Pancreas (tissue), 10 donors: ENCODE results near the gene FN3K. TPM values are rescaled to one million over a fixed set of nuclear protein-coding genes. Genes with fewer than 3 reads are reported as not detected.
A peak's percentile ranks its signal among the peaks of the same experiment; 100 is the strongest.
"Not testable (repeated sequence)": the region's sequence is repeated elsewhere in the genome, so short reads cannot be mapped to it uniquely, and the experiment has no call there.

Experiments
- ATAC-seq, 4 donors: fragments of 200-7000 bp; cut with Tn5 transposase; one replicate each; pipeline versions ENCODE4 v1.8.0 to v1.9.1; 2020; ENCODE audit warnings: mild to moderate bottlenecking in 4 of 4, moderate library complexity in 4 of 4
- DNase-seq, 6 donors: peaks; one replicate each; pipeline ENCODE4 v3.0.0-alpha.2; 2020
- FAIRE-seq: peaks from 2 replicates; lab custom pipeline; 2012; peaks lifted over from hg19 to GRCh38; lab: Jason Lieb, UNC
- H3K27ac ChIP-seq, 4 donors: fragments of 200-600 bp; sonication (generic); 1 replicate in 3 of 4; 2 replicates in 1 of 4; pipeline versions ENCODE4 v1.5.0 to v1.8.0; 2020
- H3K27me3 ChIP-seq, 4 donors: fragments of 200-600 bp; one replicate each; pipeline ENCODE4 v1.8.0; 2021
- H3K36me3 ChIP-seq, 3 donors: fragments of 200-600 bp; sonication (generic) in 1 of 3; one replicate each; pipeline versions ENCODE4 v1.5.0 to v1.8.0; 2020 to 2021
- H3K4me1 ChIP-seq, 3 donors: fragments of 200-600 bp; one replicate each; pipeline ENCODE4 v1.8.0; 2021
- H3K4me3 ChIP-seq, 4 donors: fragments of 200-600 bp; sonication (generic) in 2 of 4; one replicate each; pipeline versions ENCODE4 v1.5.0 to v1.8.0; 2020 to 2021
- H3K9me3 ChIP-seq, 4 donors: fragments of 200-600 bp; one replicate each; pipeline ENCODE4 v1.8.0; 2021
- WGBS, 2 donors: extraction: QIAGEN DNeasy Blood & Tissue Kit; methylation state at CpG; one replicate each; pipeline ENCODE4 v1.1.7; 2013; 5-methylcytosine and 5-hydroxymethylcytosine counted together
- intact Hi-C, 3 donors: fragments of 100-400 bp; cut with DNase I; formaldehyde crosslinking; loops; one replicate each; pipeline versions ENCODE4 v1.11.1 to v1.14.2; 2022
- polyA plus RNA-seq, 2 donors: library from polyadenylated mRNA; stranded (reverse); fragments of 200-250 nt; gene quantifications; one replicate each; pipeline ENCODE4 v1.2.3, GENCODE V29; 2013
- total RNA-seq, 6 donors: library from RNA; stranded (reverse); fragmentation: NEBNext Ultra II Directional in 4 of 6; extraction: Animal tissue kit (Norgen Biotek cat#: 25700) in 4 of 6; gene quantifications; one replicate each; pipeline versions ENCODE4 v1.2.1 to v1.2.4, GENCODE V29; 2021 to 2023
- TF ChIP-seq, protein P1 (sequence below), 4 donors: fragments of 200-600 bp; sonication (generic) in 3 of 4; IDR thresholded peaks; one replicate each; pipeline versions ENCODE4 v1.5.0 to v1.8.0; 2021; ENCODE audit warnings: antibody characterized with exemption in 4 of 4
- donor health status: healthy with polysubstance abuse.
- donor health status: DM: no; HTN: no; CAD: no; lungs with moderate emphysema.
- donor health status: DM: no; HTN: no; CAD: no.
- donor health status: control.
- donor health status: control.
- donor health status: Bipolar disorder and iron deficiency.
- donor health status: DM: yes; HTN: yes; CAD: no.
- donor health status: DM: no; HTN: no; CAD: no.
- donor health status: DM: no; HTN: no; CAD: no.
- donor health status: DM: yes; HTN: yes; CAD: no.

Gene FN3K
- total and polyA plus RNA-seq, 8 donors, result 13.2 to 24.3 (median 19.0) TPM

DNA sequence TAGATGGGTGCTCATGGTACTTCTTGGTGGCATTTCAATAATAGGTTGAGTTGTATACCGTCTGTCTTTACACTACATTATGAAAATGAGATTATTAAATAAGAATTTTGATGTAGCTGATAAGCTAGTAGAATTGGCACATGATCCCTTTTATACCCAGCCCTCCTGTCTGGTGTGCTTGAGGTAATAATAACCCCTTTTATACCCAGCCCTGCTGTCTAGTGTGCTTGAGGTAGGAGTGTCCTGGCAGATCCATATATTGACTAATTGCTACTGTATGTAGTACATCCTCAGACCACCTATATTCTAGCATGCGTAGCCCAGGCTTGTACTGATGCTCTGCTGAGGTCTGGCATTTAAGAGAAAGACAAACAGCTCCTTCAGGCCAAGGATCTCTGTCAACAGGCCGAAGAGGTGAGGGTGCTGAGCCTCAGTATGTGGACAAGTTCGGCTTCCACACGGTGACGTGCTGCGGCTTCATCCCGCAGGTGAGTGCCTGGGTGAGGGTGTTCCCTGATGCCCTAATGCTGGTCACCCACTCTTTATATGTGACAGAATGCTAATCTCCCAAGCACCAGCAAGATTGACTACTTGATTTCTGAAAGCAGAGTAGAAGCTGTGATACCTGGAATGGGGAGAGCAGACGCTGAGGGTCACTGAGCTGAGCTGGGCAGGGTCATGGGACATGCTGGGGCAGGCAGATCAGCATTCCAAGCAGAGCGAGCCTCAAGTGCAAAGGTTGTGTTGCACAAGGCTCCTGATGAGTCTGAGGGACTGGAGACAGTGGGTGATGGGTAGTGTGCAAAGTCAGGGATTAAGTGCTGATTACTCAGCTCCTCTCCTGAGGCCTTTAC is 5.7 kb downstream of the FN3K start:
- Histone ChIP-seq H3K27me3 (no peaks in the 10 kb centered on the region), H3K4me1 (peaks cover 0 to 7% (median 5%) of the 10 kb centered on the region in 3 donors), H3K4me3 (no peak overlapping the region), H3K9me3 (no peaks in the 10 kb centered on the region), H3K36me3 (peaks cover 0 to 19% (median 16%) of the 10 kb centered on the region in 3 donors), H3K27ac (no peak overlapping the region)
- TF ChIP-seq, protein P1, sequence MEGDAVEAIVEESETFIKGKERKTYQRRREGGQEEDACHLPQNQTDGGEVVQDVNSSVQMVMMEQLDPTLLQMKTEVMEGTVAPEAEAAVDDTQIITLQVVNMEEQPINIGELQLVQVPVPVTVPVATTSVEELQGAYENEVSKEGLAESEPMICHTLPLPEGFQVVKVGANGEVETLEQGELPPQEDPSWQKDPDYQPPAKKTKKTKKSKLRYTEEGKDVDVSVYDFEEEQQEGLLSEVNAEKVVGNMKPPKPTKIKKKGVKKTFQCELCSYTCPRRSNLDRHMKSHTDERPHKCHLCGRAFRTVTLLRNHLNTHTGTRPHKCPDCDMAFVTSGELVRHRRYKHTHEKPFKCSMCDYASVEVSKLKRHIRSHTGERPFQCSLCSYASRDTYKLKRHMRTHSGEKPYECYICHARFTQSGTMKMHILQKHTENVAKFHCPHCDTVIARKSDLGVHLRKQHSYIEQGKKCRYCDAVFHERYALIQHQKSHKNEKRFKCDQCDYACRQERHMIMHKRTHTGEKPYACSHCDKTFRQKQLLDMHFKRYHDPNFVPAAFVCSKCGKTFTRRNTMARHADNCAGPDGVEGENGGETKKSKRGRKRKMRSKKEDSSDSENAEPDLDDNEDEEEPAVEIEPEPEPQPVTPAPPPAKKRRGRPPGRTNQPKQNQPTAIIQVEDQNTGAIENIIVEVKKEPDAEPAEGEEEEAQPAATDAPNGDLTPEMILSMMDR (IDR thresholded peaks at IDR 0.05), result no peak
- FAIRE-seq (no peak), ATAC-seq (no peak), DNase-seq (no peak)
- intact Hi-C loops, result no loop called here
- 98 to 99% methylated on average over 10 of the region's 10 CpGs for WGBS, 2 donors

DNA sequence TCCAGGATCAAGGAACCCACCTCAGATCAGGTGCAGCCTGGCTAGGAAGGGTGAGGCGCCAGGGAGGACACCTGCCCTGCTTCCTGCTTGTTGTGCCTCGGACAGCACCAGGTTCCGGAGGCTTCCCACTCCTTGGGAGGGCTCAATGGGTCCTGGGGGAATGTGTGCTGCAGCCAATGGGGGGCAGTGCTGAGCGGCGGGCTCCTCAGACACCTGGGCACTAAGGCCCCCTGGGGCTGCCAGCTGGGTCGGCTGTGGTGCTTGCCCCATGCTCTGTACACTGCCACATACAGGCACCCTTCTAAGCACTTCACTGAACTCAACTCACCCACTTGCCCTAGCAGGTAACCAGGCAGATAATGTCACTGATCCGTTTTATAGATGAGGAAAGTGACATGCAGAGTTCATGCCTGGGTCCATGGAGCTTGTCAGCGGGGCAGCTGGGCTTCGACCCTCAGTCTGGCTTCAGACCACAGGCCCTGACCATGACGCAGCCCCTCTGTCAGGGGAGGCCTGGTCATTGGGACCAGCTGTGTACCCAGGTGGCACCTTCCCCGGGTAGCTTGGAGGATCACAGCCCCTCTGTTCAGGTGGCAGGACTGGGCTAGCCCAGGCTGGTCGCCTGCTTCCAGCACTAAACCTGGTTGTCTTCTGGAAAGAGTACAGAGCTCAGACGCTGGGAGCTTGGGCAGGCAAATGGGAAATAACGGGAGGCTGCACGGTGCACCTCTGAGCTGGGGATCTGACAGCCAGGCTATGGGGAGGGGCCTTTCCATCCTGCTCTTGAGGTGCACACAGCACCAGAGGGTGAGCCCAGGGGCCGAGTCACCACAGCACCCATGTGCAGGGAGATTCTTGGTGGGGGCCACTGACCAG is 8.2 kb downstream of the FN3K start:
- TF ChIP-seq, protein P1 (IDR thresholded peaks at IDR 0.05), result no peak
- FAIRE-seq, result no peak
- Histone ChIP-seq H3K36me3 (peaks cover 0 to 19% (median 16%) of the 10 kb centered on the region in 3 donors), H3K4me3 (no peak overlapping the region), H3K27me3 (no peaks in the 10 kb centered on the region), H3K4me1 (no peaks in the 10 kb centered on the region), H3K27ac (no peak overlapping the region), H3K9me3 (no peaks in the 10 kb centered on the region)
- peak in 1 of 4 donors; percentile 7 for ATAC-seq
- WGBS, 2 donors, result 91 to 96% methylated on average over 16 of the region's 16 CpGs
- peak in 1 of 6 donors; percentile 57 for DNase-seq
- intact Hi-C loops, result no loop called here

- H3K4me1 ChIP-seq, intact Hi-C loops, H3K27me3 ChIP-seq, FAIRE-seq, H3K27ac ChIP-seq, ATAC-seq, H3K4me3 ChIP-seq, H3K9me3 ChIP-seq, DNase-seq: not testable (repeated sequence)
- peaks cover 0 to 19% (median 16%) of the 10 kb centered on the region in 3 donors for H3K36me3 ChIP-seq
- WGBS, 2 donors, result 79 to 82% methylated on average over 7 of the region's 7 CpGs
These were observed 9.3 kb downstream of the FN3K start for GRCh38 chr17:82744736-82745135.

DNA sequence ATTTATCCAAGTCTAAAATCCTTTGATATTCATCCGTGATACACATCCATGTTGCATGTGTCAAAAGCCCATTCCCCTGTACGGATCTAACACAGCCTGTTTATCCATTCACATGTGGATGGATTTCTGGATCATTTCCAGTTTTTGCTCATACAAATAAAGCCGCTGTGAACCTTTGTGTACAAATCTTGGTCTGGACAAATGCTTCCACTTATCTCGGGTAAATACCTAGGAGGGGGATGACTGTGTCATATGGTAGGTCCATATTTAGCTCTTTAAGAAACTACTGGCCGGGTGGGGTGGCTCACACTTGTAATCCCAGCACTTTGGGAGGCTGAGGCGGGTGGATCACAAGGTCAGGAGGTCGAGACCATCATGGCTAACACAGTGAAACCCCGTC is 10.1 kb downstream of the FN3K start:
- WGBS, 2 donors, result 61 to 67% methylated on average over 8 of the region's 8 CpGs
- H3K4me3 ChIP-seq, result no peak overlapping the region
- FAIRE-seq (no peak), DNase-seq (no peak), ATAC-seq (no peak)
- no peaks in the 10 kb centered on the region for H3K4me1 ChIP-seq
- TF ChIP-seq, protein P1 (IDR thresholded peaks at IDR 0.05), result no peak
- no peaks in the 10 kb centered on the region for H3K9me3 ChIP-seq
- H3K27me3 ChIP-seq, result no peaks in the 10 kb centered on the region
- no peak overlapping the region for H3K27ac ChIP-seq
- intact Hi-C loops, result no loop called here
- peaks cover 0 to 15% (median 13%) of the 10 kb centered on the region in 3 donors for H3K36me3 ChIP-seq

DNA sequence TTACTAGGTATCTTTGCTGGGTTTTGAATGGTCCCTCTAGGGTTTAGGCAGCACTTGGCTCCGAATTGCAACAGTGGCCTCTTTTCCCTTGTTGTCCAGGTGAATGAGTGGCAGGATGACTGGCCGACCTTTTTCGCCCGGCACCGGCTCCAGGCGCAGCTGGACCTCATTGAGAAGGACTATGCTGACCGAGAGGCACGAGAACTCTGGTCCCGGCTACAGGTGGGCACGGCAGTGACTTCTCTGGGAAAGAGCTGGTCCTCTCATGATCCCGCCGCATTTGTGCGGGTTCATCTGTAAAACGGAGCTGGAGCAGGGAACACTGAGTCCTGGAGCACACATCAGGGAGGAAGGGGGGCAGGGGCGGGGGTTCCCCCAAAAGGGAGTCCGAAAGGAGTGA is 13.3 kb downstream of the FN3K start:
- ATAC-seq (no peak), FAIRE-seq (no peak), DNase-seq (peak in 1 of 6 donors; percentile 55)
- Histone ChIP-seq H3K4me3 (no peak overlapping the region), H3K4me1 (peaks cover 0 to 5% (median 4%) of the 10 kb centered on the region in 3 donors), H3K27me3 (no peaks in the 10 kb centered on the region), H3K9me3 (no peaks in the 10 kb centered on the region), H3K27ac (no peak overlapping the region), H3K36me3 (no peaks in the 10 kb centered on the region)
- TF ChIP-seq, protein P1 (IDR thresholded peaks at IDR 0.05), result no peak
- 94 to 97% methylated on average over 16 of the region's 16 CpGs for WGBS, 2 donors
- intact Hi-C loops, result no loop called here
